Fibroblast of lung (primary cell): ENCODE measurements around the gene PDLIM5. TPM values are rescaled to one million over a fixed set of nuclear protein-coding genes. Genes with fewer than 3 reads are reported as not detected.

Source experiments
- DNase-seq, 2 donors: peaks; one replicate each; pipeline versions ENCODE4 v3.0.0 to v3.0.0-alpha.2; 2010; ENCODE audit warnings: low read depth in 2 of 2
- H2AFZ ChIP-seq: 2 replicates; pipeline ENCODE4 v1.5.1; 2012; ENCODE audit warnings: low read length, control low read depth, inconsistent platforms
- H3K27ac ChIP-seq: 2 replicates; pipeline ENCODE4 v1.5.1; 2011; ENCODE audit warnings: low read length, control low read depth; ENCODE audit not compliant: insufficient read depth
- H3K27me3 ChIP-seq: 2 replicates; pipeline ENCODE4 v1.5.1; 2011; ENCODE audit warnings: mild to moderate bottlenecking, low read length; ENCODE audit not compliant: control insufficient read depth, insufficient read depth
- H3K36me3 ChIP-seq: 2 replicates; pipeline ENCODE4 v1.5.1; 2011; ENCODE audit warnings: low read length; ENCODE audit not compliant: control insufficient read depth, insufficient read depth
- H3K4me1 ChIP-seq: 2 replicates; pipeline ENCODE4 v1.5.1; 2011; ENCODE audit warnings: low read length; ENCODE audit not compliant: control insufficient read depth, insufficient read depth; ENCODE audit errors: extremely low read depth
- H3K4me2 ChIP-seq: 2 replicates; pipeline ENCODE4 v1.5.1; 2011; ENCODE audit warnings: low read length, control low read depth; ENCODE audit not compliant: insufficient read depth; ENCODE audit errors: extremely low read depth
- H3K4me3 ChIP-seq, 4 experiments: fragments of 200-600 bp in 1 of 4; sonication (generic) in 1 of 4; replicated peaks in 1 of 4; 2 replicates each; pipeline ENCODE4 v1.5.1; 2011 to 2016; ENCODE audit warnings: low read length in 4 of 4, low read depth in 3 of 4, mild to moderate bottlenecking in 3 of 4, control low read depth in 2 of 4, inconsistent platforms in 1 of 4, mixed read lengths in 1 of 4; ENCODE audit not compliant: insufficient read depth in 1 of 4; ENCODE audit errors: control extremely low read depth in 1 of 4
- H3K79me2 ChIP-seq: 2 replicates; pipeline ENCODE4 v1.5.1; 2012; ENCODE audit warnings: mild to moderate bottlenecking, low read length, inconsistent platforms; ENCODE audit not compliant: control insufficient read depth, insufficient read depth
- H3K9ac ChIP-seq: 2 replicates; pipeline ENCODE4 v1.5.1; 2011; ENCODE audit warnings: mild to moderate bottlenecking, low read length, control low read depth; ENCODE audit not compliant: insufficient read depth
- H3K9me3 ChIP-seq: 2 replicates; pipeline ENCODE4 v1.5.1; 2012; ENCODE audit warnings: low read depth, low read length; ENCODE audit not compliant: control insufficient read depth, insufficient read depth
- H4K20me1 ChIP-seq: 2 replicates; pipeline ENCODE4 v1.5.1; 2011; ENCODE audit warnings: low read length; ENCODE audit not compliant: control insufficient read depth, insufficient read depth; ENCODE audit errors: extremely low read depth
- EZH2 ChIP-seq: IDR thresholded peaks from 2 replicates; pipeline ENCODE4 v1.5.1; 2012; ENCODE audit warnings: low read length, control low read depth, mild to moderate bottlenecking; ENCODE audit errors: missing control alignments
- polyA plus RNA-seq, 2 donors: library from polyadenylated mRNA; depleted of rRNA in 1 of 2; stranded (reverse) in 1 of 2; unstranded in 1 of 2; fragments of >200 nt; gene quantifications; 2 replicates each; pipeline ENCODE4 v1.2.1, GENCODE V29; 2011 to 2012; ENCODE audit warnings: missing spikeins in 1 of 2
- total RNA-seq: library from RNA; depleted of rRNA; stranded (reverse); fragments of >200 nt; gene quantifications from 2 replicates; pipeline ENCODE4 v1.2.1, GENCODE V29; 2014
- TF ChIP-seq, protein P1 (sequence below), 2 donors: IDR thresholded peaks in 1 of 2; conservative IDR thresholded peaks in 1 of 2; 1 replicate in 1 of 2; 2 replicates in 1 of 2; pipeline ENCODE4 v1.5.1; 2011 to 2012; ENCODE audit warnings: low read length in 2 of 2, control low read depth in 1 of 2, inconsistent platforms in 1 of 2, low read depth in 1 of 2, mild to moderate bottlenecking in 1 of 2

PDLIM5 gene
- total and polyA plus RNA-seq, 2 donors (not counting 1 experiment from before 2014, with no cell fraction given): 28.4 to 113 TPM

DNA sequence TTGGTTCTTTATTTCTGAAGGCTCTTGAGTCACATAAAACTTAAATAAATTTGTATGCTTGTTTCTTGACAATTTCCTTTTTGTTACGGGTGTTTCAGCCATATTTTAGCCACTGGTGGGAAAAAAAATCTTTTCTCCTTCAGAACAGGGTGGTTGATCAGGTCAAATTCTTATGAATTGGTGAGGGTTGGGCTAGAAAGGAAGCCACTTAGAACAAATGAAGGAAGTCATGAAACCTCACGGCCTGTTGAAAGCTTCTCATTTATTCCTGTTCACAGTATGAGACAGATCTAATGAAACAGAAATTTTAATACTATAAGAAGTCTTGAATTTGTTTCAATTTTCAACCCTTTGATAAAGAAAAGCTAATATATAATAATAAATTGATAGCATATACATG, 12.1 kb upstream of the PDLIM5 start:
- Histone ChIP-seq H3K9ac (no peak overlapping the region), H3K27ac (no peak overlapping the region), H3K36me3 (no peaks in the 10 kb centered on the region), H3K4me1 (no peaks in the 10 kb centered on the region), H3K79me2 (no peaks in the 10 kb centered on the region), H3K4me2 (no peak overlapping the region), H3K27me3 (no peaks in the 10 kb centered on the region), H3K9me3 (no peaks in the 10 kb centered on the region), H4K20me1 (no peaks in the 10 kb centered on the region), H2AFZ (no peak overlapping the region), H3K4me3 (no peak overlapping the region)
- TF ChIP-seq, protein P1, sequence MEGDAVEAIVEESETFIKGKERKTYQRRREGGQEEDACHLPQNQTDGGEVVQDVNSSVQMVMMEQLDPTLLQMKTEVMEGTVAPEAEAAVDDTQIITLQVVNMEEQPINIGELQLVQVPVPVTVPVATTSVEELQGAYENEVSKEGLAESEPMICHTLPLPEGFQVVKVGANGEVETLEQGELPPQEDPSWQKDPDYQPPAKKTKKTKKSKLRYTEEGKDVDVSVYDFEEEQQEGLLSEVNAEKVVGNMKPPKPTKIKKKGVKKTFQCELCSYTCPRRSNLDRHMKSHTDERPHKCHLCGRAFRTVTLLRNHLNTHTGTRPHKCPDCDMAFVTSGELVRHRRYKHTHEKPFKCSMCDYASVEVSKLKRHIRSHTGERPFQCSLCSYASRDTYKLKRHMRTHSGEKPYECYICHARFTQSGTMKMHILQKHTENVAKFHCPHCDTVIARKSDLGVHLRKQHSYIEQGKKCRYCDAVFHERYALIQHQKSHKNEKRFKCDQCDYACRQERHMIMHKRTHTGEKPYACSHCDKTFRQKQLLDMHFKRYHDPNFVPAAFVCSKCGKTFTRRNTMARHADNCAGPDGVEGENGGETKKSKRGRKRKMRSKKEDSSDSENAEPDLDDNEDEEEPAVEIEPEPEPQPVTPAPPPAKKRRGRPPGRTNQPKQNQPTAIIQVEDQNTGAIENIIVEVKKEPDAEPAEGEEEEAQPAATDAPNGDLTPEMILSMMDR (conservative IDR thresholded peaks at IDR 0.05 in 1 of 2, IDR thresholded peaks at IDR 0.05 in 1 of 2; ENCODE audit: low read depth in 1 of 2, low read length in 2 of 2): no peak
- no peak for TF ChIP-seq EZH2
- no peak for DNase-seq

DNA sequence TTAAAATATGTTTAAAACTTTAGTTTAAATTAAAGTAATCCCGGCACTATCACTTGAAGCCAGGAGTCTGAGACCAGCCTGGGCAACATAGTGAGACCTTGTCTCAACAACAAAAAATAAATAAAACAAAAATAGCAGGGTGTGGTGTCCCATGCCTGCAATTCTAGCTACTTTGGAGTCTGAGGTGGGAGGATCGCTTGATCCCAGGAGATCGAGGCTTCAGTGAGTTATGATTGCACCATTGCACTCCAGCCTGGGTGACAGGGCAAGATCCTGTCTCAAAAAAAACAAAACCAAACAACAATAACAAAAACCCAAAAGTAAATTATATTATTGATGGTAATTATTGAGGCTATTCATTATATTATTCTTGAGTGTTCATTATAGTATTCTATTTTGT, 9.9 kb upstream of the PDLIM5 start:
- Histone ChIP-seq H3K36me3 (no peaks in the 10 kb centered on the region), H3K79me2 (no peaks in the 10 kb centered on the region), H3K9me3 (no peaks in the 10 kb centered on the region), H3K4me3 (no peak overlapping the region), H3K9ac (no peak overlapping the region), H3K4me2 (no peak overlapping the region), H3K27ac (no peak overlapping the region), H4K20me1 (no peaks in the 10 kb centered on the region), H2AFZ (no peak overlapping the region), H3K27me3 (no peaks in the 10 kb centered on the region), H3K4me1 (peaks cover 6% of the 10 kb centered on the region)
- TF ChIP-seq EZH2: no peak
- TF ChIP-seq, protein P1 (conservative IDR thresholded peaks at IDR 0.05 in 1 of 2, IDR thresholded peaks at IDR 0.05 in 1 of 2; ENCODE audit: low read depth in 1 of 2, low read length in 2 of 2): no peak
- no peak for DNase-seq

DNA sequence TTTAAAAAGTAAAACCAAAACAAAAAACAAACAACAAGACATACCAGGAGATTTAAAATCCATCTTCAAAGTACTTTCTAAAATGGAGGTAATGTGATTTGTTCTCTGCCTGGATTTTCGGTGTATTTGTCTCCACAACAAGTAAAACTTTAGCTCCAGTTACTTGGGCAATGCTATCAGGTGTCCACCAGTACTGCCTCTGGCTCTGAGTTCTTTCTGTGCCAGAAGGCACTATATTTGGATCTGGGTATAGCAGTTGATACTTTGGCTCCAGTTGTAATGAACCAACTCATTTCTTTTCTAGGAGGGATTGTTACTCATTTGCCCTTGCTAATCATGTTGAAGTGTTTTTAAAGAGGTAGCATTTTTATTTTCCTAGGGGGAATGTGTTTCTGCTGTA, 9.5 kb upstream of the PDLIM5 start:
- DNase-seq: no peak
- TF ChIP-seq EZH2: no peak
- TF ChIP-seq, protein P1 (conservative IDR thresholded peaks at IDR 0.05 in 1 of 2, IDR thresholded peaks at IDR 0.05 in 1 of 2; ENCODE audit: low read depth in 1 of 2, low read length in 2 of 2): no peak
- H3K9me3 ChIP-seq: no peaks in the 10 kb centered on the region
- H3K9ac ChIP-seq: no peak overlapping the region
- no peak overlapping the region for H2AFZ ChIP-seq
- peaks cover 9% of the 10 kb centered on the region for H3K4me1 ChIP-seq
- no peaks in the 10 kb centered on the region for H3K36me3 ChIP-seq
- no peak overlapping the region for H3K4me3 ChIP-seq
- H3K27me3 ChIP-seq: no peaks in the 10 kb centered on the region
- no peak overlapping the region for H3K4me2 ChIP-seq
- H4K20me1 ChIP-seq: no peaks in the 10 kb centered on the region
- no peaks in the 10 kb centered on the region for H3K79me2 ChIP-seq
- H3K27ac ChIP-seq: no peak overlapping the region
